Stimulated activated CD8-positive, alpha-beta memory T cell treated with anti-CD3 and anti-CD28 coated beads, Interleukin-15, amount 100 ng/mL, for 1 hour (primary cell): Measurements from ENCODE around the gene TMEM121.
"Not testable (repeated sequence)": the region's sequence is repeated elsewhere in the genome, so short reads cannot be mapped to it uniquely, and the experiment has no call there.

Source experiments
- DNase-seq: peaks from one replicate; pipeline ENCODE4 v3.0.0-alpha.2; 2020; ENCODE audit warnings: low read depth

TMEM121 gene

DNA sequence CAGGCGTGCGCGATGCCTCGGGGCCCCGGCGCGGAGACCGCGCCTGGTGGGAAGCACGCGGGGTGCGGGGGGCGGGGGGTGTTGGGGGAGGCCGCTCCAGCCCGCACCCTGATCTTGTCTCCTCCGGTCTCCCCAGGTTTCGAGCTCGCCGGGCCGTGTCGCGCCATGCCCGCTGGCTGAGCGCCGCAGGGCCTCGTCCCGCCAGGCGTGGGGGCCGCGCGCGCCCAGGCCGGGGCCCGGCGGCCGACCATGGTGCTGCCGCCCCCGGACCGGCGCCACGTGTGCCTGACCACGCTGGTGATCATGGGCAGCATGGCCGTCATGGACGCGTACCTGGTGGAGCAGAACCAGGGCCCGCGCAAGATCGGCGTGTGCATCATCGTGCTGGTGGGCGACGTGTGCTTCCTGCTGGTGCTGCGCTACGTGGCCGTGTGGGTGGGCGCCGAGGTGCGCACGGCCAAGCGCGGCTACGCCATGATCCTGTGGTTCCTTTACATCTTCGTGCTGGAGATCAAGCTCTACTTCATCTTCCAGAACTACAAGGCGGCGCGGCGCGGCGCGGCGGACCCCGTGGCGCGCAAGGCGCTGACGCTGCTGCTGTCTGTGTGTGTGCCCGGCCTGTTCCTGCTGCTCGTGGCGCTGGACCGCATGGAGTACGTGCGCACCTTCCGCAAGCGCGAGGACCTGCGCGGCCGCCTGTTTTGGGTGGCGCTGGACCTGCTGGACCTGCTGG lies 2.4 kb downstream of the TMEM121 start:
- DNase-seq = no peak

- DNase-seq = no peak
These were observed 2.9 kb downstream of the TMEM121 start for GRCh38 chr14:105529319-105529568.

DNA sequence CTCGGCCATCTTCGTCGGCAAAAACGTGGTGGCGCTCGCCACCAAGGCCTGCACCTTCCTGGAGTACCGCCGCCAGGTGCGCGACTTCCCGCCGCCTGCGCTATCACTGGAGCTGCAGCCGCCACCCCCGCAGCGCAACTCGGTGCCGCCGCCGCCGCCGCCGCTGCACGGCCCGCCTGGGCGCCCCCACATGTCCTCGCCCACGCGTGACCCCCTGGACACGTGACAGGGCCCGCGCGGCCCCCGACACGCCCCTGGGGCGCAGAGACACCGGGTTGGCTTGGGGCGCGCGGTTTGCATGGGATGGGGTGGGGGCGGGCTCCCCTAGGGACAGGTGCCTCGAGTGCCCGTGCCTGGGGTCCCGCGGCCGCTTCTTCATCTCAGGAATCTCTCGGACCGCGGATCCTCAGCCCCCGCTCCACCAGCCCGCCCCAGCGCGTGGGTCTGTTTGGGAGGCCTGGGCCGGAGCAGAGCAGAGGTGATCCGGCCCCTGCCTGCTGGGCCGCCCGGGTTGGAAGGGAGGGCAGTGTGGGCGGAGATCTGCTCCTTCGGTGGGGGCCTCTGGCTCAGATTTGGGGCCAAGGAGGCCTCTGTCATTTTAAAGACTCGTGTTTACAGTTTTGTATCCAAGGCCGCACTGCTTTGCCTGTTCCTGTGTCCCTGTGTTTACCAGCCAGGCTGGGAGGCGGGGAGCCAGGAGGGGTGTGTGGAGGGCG lies 3.3 kb downstream of the TMEM121 start:
- DNase-seq = no peak

GRCh38 chr14:105530285-105531087 lies 4.1 kb downstream of the TMEM121 start:
- no peak for DNase-seq

DNA sequence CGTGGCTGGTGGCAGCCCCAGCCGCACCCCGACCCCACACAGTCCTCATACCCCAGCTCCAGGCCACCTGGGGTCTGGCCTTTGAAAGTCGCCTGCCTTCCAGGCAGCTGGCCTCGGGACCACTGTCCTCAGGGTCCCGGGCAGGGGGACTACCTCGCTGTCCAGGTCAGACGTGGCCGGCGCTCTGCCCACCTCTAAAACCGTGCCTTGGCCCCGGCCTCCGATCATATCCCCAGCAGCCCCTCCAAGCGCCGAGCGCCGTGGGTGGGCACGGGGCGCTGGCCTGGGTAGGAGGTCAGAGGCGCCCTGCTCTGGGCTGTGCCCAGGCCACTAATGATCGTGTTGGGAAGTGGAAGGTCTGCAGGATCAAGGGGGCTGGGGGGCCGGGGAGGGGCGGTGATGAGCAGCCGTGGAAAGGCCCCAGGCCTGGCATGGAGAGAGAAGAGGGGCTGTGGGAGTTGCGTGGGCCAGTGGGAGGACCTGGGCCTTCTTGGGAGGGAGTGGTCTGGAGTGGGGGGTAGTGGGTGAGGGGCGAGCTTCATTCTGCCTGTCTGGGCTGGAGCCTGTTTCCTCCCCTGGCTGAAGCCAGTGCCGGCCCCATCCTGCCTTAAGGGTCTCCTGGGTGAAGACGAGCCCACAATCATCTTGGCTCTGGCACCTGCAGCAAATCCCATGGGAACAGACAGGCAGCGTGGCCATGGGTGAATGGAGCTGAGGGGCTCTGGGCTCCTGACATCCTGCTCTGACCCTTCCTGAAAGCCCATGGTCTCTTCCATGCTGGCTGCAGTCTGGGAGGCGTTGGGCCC lies 4.9 kb downstream of the TMEM121 start:
- DNase-seq = no peak

- no peak for DNase-seq
These were observed 5.7 kb downstream of the TMEM121 start for GRCh38 chr14:105531894-105532623.

DNA sequence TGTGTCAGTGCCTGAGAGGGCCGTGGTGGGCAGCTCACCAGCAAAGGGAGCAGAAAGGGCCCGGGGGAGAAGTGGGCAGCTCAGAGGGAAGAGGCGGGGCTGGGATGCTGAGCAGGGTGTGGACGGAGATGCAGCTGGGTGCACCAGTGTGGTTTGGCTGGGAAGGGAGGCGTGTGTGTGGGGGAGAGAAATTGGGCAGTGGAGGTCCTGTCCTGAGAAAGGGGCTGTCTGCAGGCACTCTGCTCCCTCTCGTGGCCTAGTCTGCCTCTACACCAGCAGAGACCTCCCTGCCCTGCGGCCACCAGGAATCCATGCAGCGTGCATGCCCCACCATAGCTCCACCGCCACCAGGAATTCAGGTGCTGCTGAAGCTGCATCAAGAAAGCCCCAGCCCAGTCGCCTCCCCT lies 6.4 kb downstream of the TMEM121 start:
- DNase-seq = no peak

- DNase-seq = no peak
These were observed 7.0 kb downstream of the TMEM121 start for GRCh38 chr14:105533391-105533790.

- DNase-seq = no peak
These were observed 7.6 kb downstream of the TMEM121 start for GRCh38 chr14:105533811-105534498.

DNA sequence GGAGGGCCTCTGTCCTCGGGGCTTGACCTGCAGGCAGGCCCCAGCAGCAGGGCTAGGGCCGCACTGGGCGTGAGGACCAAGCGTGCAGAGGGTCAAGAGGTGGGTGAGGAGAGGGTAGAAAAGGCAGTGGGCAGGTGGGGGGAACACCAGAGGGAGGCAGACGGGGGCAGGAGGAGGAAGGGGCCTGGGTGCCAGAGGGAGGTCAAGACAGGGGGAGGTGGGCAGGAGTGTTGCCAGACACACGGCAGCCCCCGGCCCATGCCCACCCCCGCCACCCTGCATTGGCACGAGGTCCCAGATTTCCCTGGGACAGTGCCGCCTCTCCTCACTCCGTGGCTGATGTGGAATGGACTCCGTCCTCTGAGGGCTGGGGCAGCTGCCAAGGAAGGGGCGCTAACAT lies 8.2 kb downstream of the TMEM121 start:
- DNase-seq = no peak

- DNase-seq = no peak
These were observed 9.7 kb downstream of the TMEM121 start for GRCh38 chr14:105536051-105536450.

DNA sequence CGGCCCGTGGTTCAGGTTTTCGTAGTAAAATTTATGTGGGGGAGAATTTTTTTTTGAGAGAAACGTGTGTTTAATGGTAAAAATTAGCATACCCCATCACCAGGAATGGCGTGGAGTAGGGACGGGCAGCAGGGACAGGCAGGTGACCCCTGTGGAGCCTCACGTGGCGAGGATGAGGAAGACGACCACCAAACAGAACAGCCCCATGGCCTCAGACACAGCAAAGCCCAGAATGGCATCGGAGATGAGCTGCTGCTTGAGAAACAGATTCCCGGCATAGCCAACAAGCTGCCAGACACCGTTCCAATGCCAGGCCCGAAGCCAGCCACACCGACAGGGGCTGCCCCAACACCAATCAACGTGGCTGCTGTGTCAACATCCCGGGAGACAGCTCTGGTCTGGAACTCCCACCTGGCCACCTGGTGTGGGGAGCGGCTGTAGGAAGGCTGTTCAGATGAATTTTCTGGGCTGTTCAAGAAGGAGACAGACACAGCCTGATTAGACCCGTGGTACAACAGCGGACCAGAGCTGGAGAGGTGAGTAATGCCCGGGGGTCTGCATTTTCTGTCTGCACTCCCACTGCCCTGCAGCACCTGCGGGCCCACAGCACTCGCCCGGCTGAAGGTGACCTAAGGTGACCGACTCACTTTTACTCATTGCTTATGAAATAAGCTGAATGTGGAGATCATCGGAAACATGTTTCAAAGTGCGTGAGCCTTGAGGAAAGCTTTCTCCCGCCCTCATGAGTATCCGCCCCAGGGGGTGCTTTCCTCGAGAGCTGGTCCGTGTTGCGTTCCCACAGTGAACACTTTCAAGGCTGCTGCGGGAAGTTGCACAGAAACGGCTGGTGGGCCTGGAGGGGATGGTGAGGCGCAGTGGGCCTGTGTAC lies 10.6 kb downstream of the TMEM121 start:
- DNase-seq = no peak

- DNase-seq = peak; percentile 41
These were observed 11.4 kb downstream of the TMEM121 start for GRCh38 chr14:105537580-105538474.

GRCh38 chr14:105538481-105539049 lies 12.2 kb downstream of the TMEM121 start:
- no peak for DNase-seq

GRCh38 chr14:105540811-105541210 lies 14.4 kb downstream of the TMEM121 start:
- no peak for DNase-seq

- no peak for DNase-seq
These were observed 15.0 kb downstream of the TMEM121 start for GRCh38 chr14:105541218-105541875.

- not testable (repeated sequence) for DNase-seq
These were observed 19.3 kb downstream of the TMEM121 start for GRCh38 chr14:105545676-105546075.

DNA sequence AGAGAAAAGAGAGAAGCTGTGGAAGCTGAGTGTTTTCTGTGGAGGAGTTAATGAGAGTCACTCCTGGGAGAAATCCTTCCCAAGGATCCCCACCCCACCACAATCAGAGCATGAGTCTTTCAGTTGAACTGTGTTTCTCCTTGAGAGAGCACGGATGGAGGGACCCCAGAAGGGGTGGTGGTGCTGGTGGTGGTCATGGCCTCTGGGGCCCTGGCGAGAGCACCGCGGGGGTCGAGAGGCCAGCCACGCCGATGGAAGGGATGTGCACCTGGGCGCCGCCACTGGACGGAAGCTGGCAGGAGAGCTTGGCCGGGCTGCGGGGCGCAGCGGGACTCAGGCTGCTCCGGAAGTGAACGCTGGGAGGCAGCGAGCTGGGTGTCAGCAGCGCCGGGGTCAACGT lies 20.0 kb downstream of the TMEM121 start:
- DNase-seq = not testable (repeated sequence)
